Measurements from ENCODE around the gene BSPRY.
"Not testable (repeated sequence)": the region's sequence is repeated elsewhere in the genome, so short reads cannot be mapped to it uniquely, and the experiment has no call there.

The BSPRY gene

DNA sequence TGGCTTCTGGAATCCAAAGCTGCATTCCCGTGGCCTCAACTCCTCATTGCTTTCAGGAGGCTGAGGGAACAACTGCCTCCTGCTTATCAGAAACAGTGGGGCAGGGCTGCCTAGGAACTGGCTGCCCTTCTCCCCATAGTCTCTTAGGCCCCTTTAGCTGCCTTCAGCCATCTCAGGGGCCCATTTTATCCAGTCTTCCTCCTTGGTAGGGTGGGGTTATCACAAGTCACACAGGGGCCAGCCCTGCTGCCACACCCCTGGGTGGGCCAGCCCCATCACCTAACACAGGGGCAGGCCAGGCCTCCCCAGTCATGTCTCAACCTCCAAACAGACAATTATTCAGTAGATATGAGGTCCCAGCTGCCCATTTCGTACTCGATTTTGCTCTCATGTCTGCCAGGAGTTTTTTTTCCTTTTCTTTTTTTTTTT is 47.9 kb downstream of the BSPRY start:
- no peak for DNase-seq

- no peak for DNase-seq
These were observed 49.5 kb downstream of the BSPRY start for GRCh38 chr9:113398796-113399195.

- no peak for DNase-seq
These were observed 50.4 kb downstream of the BSPRY start for GRCh38 chr9:113399646-113400200.

DNA sequence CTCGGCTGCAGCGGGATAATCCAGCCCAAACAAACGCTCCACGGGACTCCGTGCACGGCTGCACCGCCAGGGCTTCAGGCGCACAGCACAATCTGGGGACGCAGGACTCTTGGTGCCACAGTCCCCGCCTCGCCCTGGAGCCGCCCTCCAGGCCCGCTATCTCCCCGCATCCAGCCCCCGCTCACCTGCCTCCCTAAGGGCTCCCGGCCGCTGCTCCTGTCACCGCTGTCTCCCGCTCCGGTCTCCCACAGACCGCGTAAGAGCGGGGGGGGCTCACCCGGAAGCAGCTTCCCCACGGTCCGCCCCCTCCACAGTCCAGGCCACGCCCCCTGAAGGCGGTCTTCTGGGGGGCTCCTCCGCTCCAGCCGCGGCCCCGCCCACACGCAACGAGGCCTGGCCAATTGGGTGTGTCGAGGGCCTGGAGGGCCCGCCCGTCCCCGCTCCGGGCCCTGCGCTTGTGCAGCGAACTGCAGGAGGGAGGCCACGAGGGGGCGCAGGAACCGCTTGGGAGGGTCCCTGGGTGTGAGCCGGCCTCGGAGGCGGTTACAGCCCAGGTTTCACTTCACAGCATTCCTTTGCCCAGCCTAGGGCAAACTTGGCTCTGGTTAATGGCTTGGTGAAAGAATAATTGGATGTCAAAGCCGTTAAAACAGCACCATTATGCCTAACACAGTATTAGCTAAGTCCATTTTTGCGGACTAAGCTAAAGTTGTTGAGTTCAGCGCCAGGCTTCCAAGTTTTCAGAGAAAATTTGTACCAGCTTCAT is 51.9 kb downstream of the BSPRY start, which contains the start of gene ALAD:
Gene ALAD (minus strand): TSS at position 258 of the 766 bp plus-strand sequence. CDS start 7,725 bp downstream, outside the sequence.
- DNase-seq = peak; percentile 99

DNA sequence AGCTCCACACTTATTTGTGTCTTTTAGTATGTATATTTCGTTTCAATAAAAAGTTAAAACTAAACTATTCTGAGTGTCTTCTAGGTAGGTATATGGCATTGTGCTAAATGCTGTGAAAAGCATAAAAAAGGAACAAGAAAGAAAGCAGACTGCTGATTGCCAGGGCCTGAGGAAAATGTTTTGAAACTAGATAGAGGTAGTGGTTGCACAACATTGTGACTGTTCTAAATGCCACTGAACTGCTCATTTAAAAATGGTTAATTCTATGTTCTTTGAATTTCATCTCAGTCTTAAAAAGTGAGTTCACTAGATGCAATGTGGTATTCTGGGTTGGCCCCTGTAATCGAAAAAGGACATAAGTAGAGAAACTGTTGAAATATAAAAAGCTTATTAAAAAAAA is 54.3 kb downstream of the BSPRY start:
- DNase-seq = no peak

DNA sequence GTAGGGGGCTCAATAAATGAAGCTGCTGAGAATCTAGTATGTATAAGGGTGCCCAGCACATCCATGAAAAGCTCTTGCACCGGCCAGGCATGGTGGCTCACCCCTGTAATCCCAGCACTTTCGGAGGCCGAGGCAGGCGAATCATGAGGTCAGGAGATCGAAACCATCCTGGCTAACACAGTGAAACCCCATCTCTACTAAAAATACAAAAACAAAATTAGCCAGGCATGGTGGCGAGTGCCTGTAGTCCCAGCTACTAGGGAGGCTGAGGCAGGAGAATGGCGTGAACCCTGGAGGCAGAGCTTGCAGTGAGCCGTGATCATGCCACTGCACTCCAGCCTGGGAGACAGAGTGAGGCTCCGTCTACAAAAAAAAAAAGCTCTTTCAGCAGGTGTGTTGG is 57.0 kb downstream of the BSPRY start:
- not testable (repeated sequence) for DNase-seq

DNA sequence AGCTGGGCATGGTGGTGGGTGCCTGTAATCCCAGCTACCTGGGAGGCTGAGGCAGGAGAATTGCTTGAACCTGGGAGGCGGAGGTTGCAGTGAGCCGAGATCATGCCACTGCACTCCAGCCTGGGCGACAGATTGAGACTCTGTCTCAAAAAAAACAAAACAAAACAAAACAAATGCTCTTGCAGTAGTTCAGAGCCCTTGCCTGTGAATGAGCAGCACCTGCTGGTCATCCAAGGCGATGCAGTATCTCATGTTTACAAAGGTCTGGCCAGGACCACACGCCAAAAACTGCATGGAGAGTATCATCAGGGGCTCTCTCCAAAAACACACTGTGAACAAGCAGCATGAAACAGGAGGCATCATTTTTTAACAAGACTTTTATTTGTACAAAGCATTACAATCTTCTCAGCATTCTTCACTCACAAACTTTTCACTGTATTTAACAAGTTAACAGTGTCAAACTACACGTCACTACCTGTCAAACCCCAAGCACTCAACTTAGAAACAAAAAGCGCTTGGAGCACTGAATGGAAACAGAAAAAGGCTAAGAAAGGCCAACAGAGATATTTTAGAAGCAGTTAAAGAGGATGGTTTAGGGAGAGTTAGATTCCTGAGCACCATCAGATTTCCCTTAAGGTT is 57.7 kb downstream of the BSPRY start:
- peak; percentile 65 for DNase-seq

DNA sequence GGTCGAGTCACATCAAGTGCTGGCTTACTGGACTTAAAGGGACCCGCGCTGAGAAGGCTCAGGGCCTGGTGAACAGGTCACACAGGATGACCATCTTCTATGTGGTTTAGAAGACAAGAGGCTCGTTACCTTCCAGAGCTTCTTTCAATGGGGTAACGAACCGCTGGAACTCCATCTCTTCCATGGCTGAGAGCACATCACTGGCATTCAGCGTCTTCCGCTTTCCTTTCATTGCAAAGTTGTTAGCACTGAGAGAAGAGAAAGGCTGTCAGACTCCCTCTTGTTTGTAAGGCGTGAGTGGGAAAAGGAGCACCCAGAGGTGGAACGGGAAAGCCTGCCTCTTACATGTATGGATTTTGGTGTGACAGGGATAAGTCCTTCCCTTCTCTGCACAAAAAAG is 60.1 kb downstream of the BSPRY start:
- no peak for DNase-seq

DNA sequence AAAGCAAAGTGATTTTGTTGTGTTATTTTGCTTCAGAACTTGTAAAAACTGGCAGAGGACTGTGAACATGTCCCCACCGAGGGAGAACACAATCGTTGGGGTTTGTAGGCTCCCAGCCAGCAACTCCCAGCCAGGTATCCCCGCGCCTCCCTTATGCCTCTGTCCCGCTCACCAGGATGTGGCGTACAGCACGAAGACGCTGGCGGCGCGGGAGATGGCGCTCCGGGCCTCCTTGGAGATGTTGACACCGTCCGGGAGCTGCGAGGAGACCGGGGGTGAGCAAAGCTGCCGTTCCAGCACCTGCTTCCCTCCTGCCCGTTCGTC is 60.5 kb downstream of the BSPRY start:
- no peak for DNase-seq

- DNase-seq = peak; percentile 97
These were observed 61.0 kb downstream of the BSPRY start, which contains the start of the genes C9orf43 and POLE3 for GRCh38 chr9:113410207-113410864. Gene C9orf43 (plus strand): TSS chr9:113410747. CDS start chr9:113413494, 2,747 bp downstream. Gene POLE3 (minus strand): TSS chr9:113410675. CDS start chr9:113410293, 382 bp downstream.

DNA sequence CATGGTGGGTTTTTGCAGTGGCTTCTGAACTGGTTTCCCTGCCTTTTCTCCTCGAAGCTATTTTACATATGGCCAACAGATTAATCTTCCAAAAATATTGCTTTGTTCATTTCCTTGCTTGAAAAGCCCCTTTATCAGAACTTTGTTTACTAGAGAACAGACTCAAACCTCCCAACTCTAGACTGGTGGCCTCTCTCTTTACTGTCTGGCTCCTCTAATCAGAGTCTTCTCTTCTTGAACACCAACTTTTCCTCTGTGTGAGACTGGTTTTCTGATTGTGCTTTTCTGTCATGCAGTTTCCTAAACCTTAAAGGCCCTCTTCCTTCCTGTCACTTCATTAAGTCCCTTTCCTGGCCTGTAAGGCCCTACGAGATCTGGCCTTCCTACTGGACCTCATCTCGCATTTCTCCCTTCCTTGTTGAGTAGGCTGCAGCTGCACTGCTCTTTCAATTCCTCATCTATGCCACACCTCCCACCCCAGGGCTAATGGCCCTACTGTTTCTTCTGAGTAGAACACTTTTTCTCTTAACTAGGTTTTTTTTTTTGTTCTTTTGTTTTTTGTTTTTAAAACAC is 66.9 kb downstream of the BSPRY start:
- no peak for DNase-seq

GRCh38 chr9:113417370-113417769 is 68.0 kb downstream of the BSPRY start:
- no peak for DNase-seq

Data from activated naive CD4-positive, alpha-beta T cell treated with Interleukin-2 at 50 U/mL for 16 hours (primary cell).